Transverse colon (tissue), 4 donors: ENCODE results near the gene MROH2A. TPM values are rescaled to one million over a fixed set of nuclear protein-coding genes. Genes with fewer than 3 reads are reported as not detected.

Experiments
- DNase-seq: peaks from one replicate; pipeline ENCODE4 v3.0.0-alpha.2; 2019
- H3K27ac ChIP-seq, 4 donors: fragments of 200-600 bp; sonication (generic); 2 replicates each; pipeline ENCODE4 v1.5.1; 2016 to 2018; ENCODE audit warnings: inconsistent platforms in 4 of 4
- H3K27me3 ChIP-seq: fragments of 200-600 bp; sonication (generic); 2 replicates; pipeline ENCODE4 v1.5.1; 2017; ENCODE audit warnings: inconsistent platforms
- H3K36me3 ChIP-seq, 4 donors: fragments of 200-600 bp; sonication (generic); 2 replicates each; pipeline ENCODE4 v1.5.1; 2017 to 2019; ENCODE audit warnings: inconsistent platforms in 4 of 4
- H3K4me1 ChIP-seq, 4 donors: fragments of 200-600 bp; sonication (generic); 2 replicates each; pipeline ENCODE4 v1.5.1; 2017 to 2020; ENCODE audit warnings: inconsistent platforms in 4 of 4
- H3K4me3 ChIP-seq, 4 donors: fragments of 200-600 bp; sonication (generic); 1 replicate in 1 of 4; 2 replicates in 3 of 4; pipeline versions ENCODE4 v1.5.1 to v1.6.1; 2017 to 2019; ENCODE audit warnings: inconsistent platforms in 4 of 4
- H3K9me3 ChIP-seq, 2 donors: fragments of 200-600 bp; sonication (generic); 2 replicates each; pipeline ENCODE4 v1.5.1; 2017 to 2019; ENCODE audit warnings: inconsistent platforms in 2 of 2
- CTCF ChIP-seq, 5 experiments: fragments of 200-600 bp in 3 of 5; fragments of 450-650 bp in 2 of 5; sonication (generic) in 3 of 5; IDR thresholded peaks; 1 replicate in 2 of 5; 2 replicates in 3 of 5; pipeline ENCODE4 v1.5.1; 2016 to 2017; ENCODE audit warnings: antibody characterized with exemption in 5 of 5, inconsistent platforms in 3 of 5, mild to moderate bottlenecking in 2 of 5, moderate library complexity in 1 of 5
- EP300 ChIP-seq: sonication (generic); formaldehyde crosslinking; IDR thresholded peaks from one replicate; pipeline ENCODE4 v1.6.1; 2017; ENCODE audit warnings: antibody characterized with exemption, low read depth
- POLR2A ChIP-seq: fragments of 450-650 bp; IDR thresholded peaks from one replicate; pipeline ENCODE4 v1.6.1; 2016; ENCODE audit warnings: antibody characterized with exemption, mild to moderate bottlenecking, moderate library complexity
- POLR2AphosphoS5 ChIP-seq, 3 donors: sonication (generic); formaldehyde crosslinking; IDR thresholded peaks; one replicate each; pipeline ENCODE4 v1.6.1; 2016; ENCODE audit warnings: antibody characterized with exemption in 3 of 3
- WGBS, 2 donors: methylation state at CpG; one replicate each; pipeline ENCODE4 v1.1.5; 2018; ENCODE audit warnings: low coverage in 1 of 2; 5-methylcytosine and 5-hydroxymethylcytosine counted together
- in situ Hi-C, 4 donors: fragments of 200-750 bp; cut with MboI; loops; one replicate each; pipeline versions ENCODE4 v1.15.0 to v1.15.1; 2017; ENCODE audit warnings: low sequenced_read_pairs in 3 of 4, low pct_ligation_motif_present in 1 of 4, low pct_unique_long_range_greater_than_20kb in 1 of 4
- intact Hi-C: fragments of 100-400 bp; cut with DNase I; formaldehyde crosslinking; loops from one replicate; pipeline ENCODE4 v1.15.1; 2023; ENCODE audit warnings: low total_unique reads
- total RNA-seq, 4 donors: library from RNA; depleted of rRNA; stranded (reverse); fragments of >200 nt; gene quantifications; one replicate each; pipeline ENCODE4 v1.1.0, GENCODE V29; 2016

The MROH2A gene
- total RNA-seq, 4 donors from 2014 or later, result 0.14 TPM; not detected in 3

GRCh38 chr2:233828546-233829192 lies 50.5 kb downstream of the MROH2A start:
- no peak for TF ChIP-seq POLR2AphosphoS5 (IDR thresholded peaks at IDR 0.05)
- TF ChIP-seq EP300, result no peak
- no peak for TF ChIP-seq CTCF (IDR thresholded peaks at IDR 0.05)
- TF ChIP-seq POLR2A, result no peak
- WGBS, 2 donors, result 88 to 93% methylated on average over 3 to 23 of the region's 24 CpGs
- in situ Hi-C loops, result loop anchor here in 1 of 4 donors (25.0 kb wide), 1 partner anchor 366 kb away; no protein-coding TSS in a partner anchor
- peaks cover 0 to 3% of the 10 kb centered on the region in 2 donors for H3K9me3 ChIP-seq
- no peak for DNase-seq
- no peaks in the 10 kb centered on the region for H3K4me1 ChIP-seq
- intact Hi-C loops, result no loop called here
- no peaks in the 10 kb centered on the region for H3K27me3 ChIP-seq
- H3K4me3 ChIP-seq, result no peak overlapping the region
- no peak overlapping the region for H3K27ac ChIP-seq
- H3K36me3 ChIP-seq, result no peaks in the 10 kb centered on the region

- in situ Hi-C loops, result loop anchor here in 1 of 4 donors (25.0 kb wide), 1 partner anchor 367 kb away; no protein-coding TSS in a partner anchor
- Histone ChIP-seq H3K27ac (no peak overlapping the region), H3K4me3 (no peak overlapping the region), H3K4me1 (no peaks in the 10 kb centered on the region), H3K27me3 (no peaks in the 10 kb centered on the region), H3K9me3 (peaks cover 0 to 3% of the 10 kb centered on the region in 2 donors), H3K36me3 (no peaks in the 10 kb centered on the region)
- no peak for TF ChIP-seq POLR2A
- TF ChIP-seq EP300, result no peak
- no peak for TF ChIP-seq POLR2AphosphoS5 (IDR thresholded peaks at IDR 0.05)
- no peak for TF ChIP-seq CTCF (IDR thresholded peaks at IDR 0.05)
- no peak for DNase-seq
- intact Hi-C loops, result no loop called here
- WGBS, 2 donors, result 77 to 88% methylated on average over 7 to 15 of the region's 15 CpGs
Measured at GRCh38 chr2:233829193-233830110, 51.3 kb downstream of the MROH2A start.

GRCh38 chr2:233830111-233830802 lies 52.1 kb downstream of the MROH2A start:
- Histone ChIP-seq H3K36me3 (no peaks in the 10 kb centered on the region), H3K27me3 (no peaks in the 10 kb centered on the region), H3K27ac (no peak overlapping the region), H3K9me3 (peaks cover 0 to 3% of the 10 kb centered on the region in 2 donors), H3K4me1 (no peaks in the 10 kb centered on the region), H3K4me3 (no peak overlapping the region)
- TF ChIP-seq POLR2A (no peak), CTCF (IDR thresholded peaks at IDR 0.05) (no peak), POLR2AphosphoS5 (IDR thresholded peaks at IDR 0.05) (no peak), EP300 (no peak)
- WGBS, 2 donors, result 92 to 95% methylated on average over 2 to 6 of the region's 6 CpGs
- intact Hi-C loops, result no loop called here
- DNase-seq, result no peak
- in situ Hi-C loops, result loop anchor here in 1 of 4 donors (25.0 kb wide), 1 partner anchor 368 kb away; no protein-coding TSS in a partner anchor
